H1 (cell line): Measurements from ENCODE around the gene POU5F1. TPM values are rescaled to one million over a fixed set of nuclear protein-coding genes. Genes with fewer than 3 reads are reported as not detected.

ENCODE experiments used
- CTCF ChIA-PET: fragments of 300-600 bp; sonication (Branson Sonifier 250); formaldehyde crosslinking; loops from one replicate; lab custom pipeline; 2021; ENCODE audit not compliant: partially characterized antibody; lab: Charles Lee
- POLR2A ChIA-PET: fragments of 300-600 bp; sonication (Branson Sonifier 250); formaldehyde crosslinking; loops from one replicate; lab custom pipeline; 2021; ENCODE audit warnings: inconsistent platforms; ENCODE audit not compliant: partially characterized antibody; lab: Charles Lee
- DNase-seq, 2 experiments: peaks; one replicate each; pipeline versions ENCODE4 v3.0.0 to v3.0.0-alpha.2; 2010 to 2022; ENCODE audit warnings: low spot score in 2 of 2, low read depth in 1 of 2, mixed read lengths in 1 of 2
- FAIRE-seq: peaks from 2 replicates; lab custom pipeline; 2011; peaks lifted over from hg19 to GRCh38; lab: Jason Lieb, UNC
- H2AFZ ChIP-seq: 2 replicates; pipeline ENCODE4 v1.8.1; 2012; ENCODE audit warnings: low read length, inconsistent platforms
- H2AK5ac ChIP-seq: 2 replicates; pipeline ENCODE4 v1.6.1; 2013; ENCODE audit warnings: low read depth, low read length
- H2BK120ac ChIP-seq: replicated peaks from 2 replicates; pipeline ENCODE3; 2013; ENCODE audit warnings: low read depth, low read length, inconsistent platforms
- H2BK12ac ChIP-seq: 2 replicates; pipeline ENCODE4 v1.6.1; 2013; ENCODE audit warnings: low read depth, low read length
- H2BK15ac ChIP-seq: 2 replicates; pipeline ENCODE4 v1.6.1; 2013; ENCODE audit warnings: low read length
- H2BK20ac ChIP-seq: 2 replicates; pipeline ENCODE4 v1.6.1; 2013; ENCODE audit warnings: low read length
- H2BK5ac ChIP-seq: 2 replicates; pipeline ENCODE4 v1.6.1; 2013; ENCODE audit warnings: low read depth, low read length
- H3K14ac ChIP-seq: 2 replicates; pipeline ENCODE4 v1.6.1; 2013; ENCODE audit warnings: inconsistent platforms; ENCODE audit not compliant: insufficient read length
- H3K18ac ChIP-seq: 2 replicates; pipeline ENCODE4 v1.6.1; 2013; ENCODE audit warnings: low read length; ENCODE audit errors: extremely low read depth
- H3K23ac ChIP-seq: 2 replicates; pipeline ENCODE4 v1.6.1; 2013; ENCODE audit warnings: inconsistent platforms; ENCODE audit not compliant: insufficient read length
- H3K23me2 ChIP-seq: 2 replicates; pipeline ENCODE4 v1.6.1; 2013; ENCODE audit warnings: low read depth, low read length
- H3K27ac ChIP-seq: 2 replicates; pipeline ENCODE4 v1.6.1; 2011; ENCODE audit warnings: low read depth, low read length, inconsistent platforms
- H3K27me3 ChIP-seq, 4 experiments: replicated peaks in 1 of 4; 1 replicate in 1 of 4; 2 replicates in 3 of 4; pipeline versions ENCODE4 v1.6.1 to v1.8.1; 2011 to 2013; ENCODE audit warnings: low read length in 3 of 4, mild to moderate bottlenecking in 3 of 4, inconsistent platforms in 2 of 4, mixed read lengths in 2 of 4, moderate library complexity in 1 of 4; ENCODE audit not compliant: control insufficient read depth in 3 of 4, insufficient read depth in 3 of 4; ENCODE audit errors: extremely low read depth in 1 of 4
- H3K36me3 ChIP-seq, 4 experiments: 2 replicates each; pipeline versions ENCODE4 v1.6.1 to v1.8.1; 2011 to 2013; ENCODE audit warnings: mild to moderate bottlenecking in 4 of 4, low read length in 3 of 4, moderate library complexity in 2 of 4, control low read depth in 1 of 4, inconsistent platforms in 1 of 4; ENCODE audit not compliant: insufficient read depth in 4 of 4, control insufficient read depth in 2 of 4
- H3K4ac ChIP-seq: replicated peaks from 2 replicates; pipeline ENCODE3; 2013; ENCODE audit warnings: low read length, low read depth, mixed read lengths, inconsistent platforms; ENCODE audit not compliant: insufficient read length
- H3K4me1 ChIP-seq, 4 experiments: replicated peaks in 1 of 4; 1 replicate in 1 of 4; 2 replicates in 3 of 4; pipeline versions ENCODE4 v1.6.1 to v1.8.1; 2011 to 2013; ENCODE audit warnings: low read length in 3 of 4, inconsistent platforms in 2 of 4, mixed read lengths in 1 of 4; ENCODE audit not compliant: insufficient read depth in 4 of 4, control insufficient read depth in 3 of 4
- H3K4me2 ChIP-seq, 2 experiments: 2 replicates each; pipeline versions ENCODE4 v1.6.1 to v1.8.1; 2011 to 2013; ENCODE audit warnings: low read depth in 2 of 2, low read length in 2 of 2, control low read depth in 1 of 2, inconsistent platforms in 1 of 2, mild to moderate bottlenecking in 1 of 2; ENCODE audit not compliant: insufficient read depth in 1 of 2
- H3K4me3 ChIP-seq, 4 experiments: fragments of 200-600, 300-600 bp in 1 of 4; sonication (generic), shearing (Covaris generic), sonication (Bioruptor Twin) in 1 of 4; 2 replicates each; pipeline versions ENCODE4 v1.5.1 to v1.8.1; 2011 to 2016; ENCODE audit warnings: low read length in 4 of 4, low read depth in 3 of 4, control low read depth in 2 of 4, inconsistent platforms in 2 of 4, mild to moderate bottlenecking in 2 of 4, mixed read lengths in 1 of 4, moderate library complexity in 1 of 4; ENCODE audit not compliant: insufficient read depth in 2 of 4; ENCODE audit errors: extremely low read depth in 1 of 4
- H3K56ac ChIP-seq: replicated peaks from 2 replicates; pipeline ENCODE3; 2013; ENCODE audit warnings: low read depth, mild to moderate bottlenecking, mixed read lengths, low read length, inconsistent platforms; ENCODE audit not compliant: insufficient read length
- H3K79me1 ChIP-seq: 2 replicates; pipeline ENCODE4 v1.6.1; 2013; ENCODE audit warnings: low read depth, low read length, control low read depth
- H3K79me2 ChIP-seq, 2 experiments: 2 replicates each; pipeline versions ENCODE4 v1.6.1 to v1.8.1; 2012 to 2013; ENCODE audit warnings: low read length in 2 of 2, mild to moderate bottlenecking in 2 of 2, inconsistent platforms in 1 of 2; ENCODE audit not compliant: insufficient read depth in 2 of 2, control insufficient read depth in 1 of 2
- H3K9ac ChIP-seq, 4 experiments: replicated peaks in 1 of 4; 1 replicate in 1 of 4; 2 replicates in 3 of 4; pipeline versions ENCODE4 v1.6.1 to v1.8.1; 2011 to 2013; ENCODE audit warnings: low read depth in 3 of 4, low read length in 3 of 4, control low read depth in 2 of 4, mild to moderate bottlenecking in 2 of 4, moderate library complexity in 2 of 4, inconsistent platforms in 1 of 4; ENCODE audit errors: extremely low read depth in 1 of 4
- H3K9me3 ChIP-seq, 2 experiments: 2 replicates each; pipeline versions ENCODE4 v1.6.1 to v1.8.1; 2012 to 2013; ENCODE audit warnings: mild to moderate bottlenecking in 2 of 2, moderate library complexity in 2 of 2, control low read depth in 1 of 2, inconsistent platforms in 1 of 2, low read depth in 1 of 2, low read length in 1 of 2, mixed read lengths in 1 of 2; ENCODE audit not compliant: insufficient read depth in 2 of 2
- H4K20me1 ChIP-seq, 2 experiments: replicated peaks in 1 of 2; 2 replicates each; pipeline versions ENCODE3 to v1.8.1; 2011 to 2013; ENCODE audit warnings: inconsistent platforms in 2 of 2, low read length in 2 of 2, mild to moderate bottlenecking in 1 of 2; ENCODE audit not compliant: insufficient read depth in 2 of 2, control insufficient read depth in 1 of 2
- H4K5ac ChIP-seq: 2 replicates; pipeline ENCODE4 v1.6.1; 2013; ENCODE audit warnings: low read length, low read depth, mixed read lengths, inconsistent platforms; ENCODE audit not compliant: insufficient read length
- H4K8ac ChIP-seq: 2 replicates; pipeline ENCODE4 v1.8.0; 2013; ENCODE audit warnings: mild to moderate bottlenecking, moderate library complexity, low read length, inconsistent platforms; ENCODE audit not compliant: insufficient read depth; ENCODE audit errors: extremely low read depth
- H4K91ac ChIP-seq: replicated peaks from 2 replicates; pipeline ENCODE3; 2013; ENCODE audit warnings: low read length, mixed read lengths, inconsistent platforms; ENCODE audit not compliant: insufficient read length
- BCL11A ChIP-seq, 2 experiments: IDR thresholded peaks; one replicate each; pipeline ENCODE4 v1.6.1; 2011; ENCODE audit warnings: low read depth in 2 of 2, low read length in 2 of 2, mild to moderate bottlenecking in 2 of 2
- CHD1 ChIP-seq: IDR thresholded peaks from 2 replicates; pipeline ENCODE4 v1.6.1; 2012; ENCODE audit warnings: low read depth, low read length, improper control_type of control experiment
- EGR1 ChIP-seq: IDR thresholded peaks from 2 replicates; pipeline ENCODE4 v1.6.1; 2011; ENCODE audit warnings: low read depth, low read length, borderline replicate concordance
- EP300 ChIP-seq, 2 experiments: IDR thresholded peaks; 1 replicate in 1 of 2; 2 replicates in 1 of 2; pipeline ENCODE4 v1.6.1; 2011 to 2012; ENCODE audit warnings: low read depth in 2 of 2, low read length in 2 of 2, mild to moderate bottlenecking in 2 of 2, borderline replicate concordance in 1 of 2, inconsistent platforms in 1 of 2, moderate library complexity in 1 of 2
- HDAC2 ChIP-seq, 2 experiments: fragments of 300-600 bp in 1 of 2; sonication (generic) in 1 of 2; IDR thresholded peaks; 2 replicates each; pipeline ENCODE4 v1.6.1; 2011 to 2012; ENCODE audit warnings: low read depth in 2 of 2, low read length in 2 of 2, mild to moderate bottlenecking in 2 of 2, moderate library complexity in 2 of 2, borderline replicate concordance in 1 of 2, inconsistent platforms in 1 of 2
- HDAC6 ChIP-seq: IDR thresholded peaks from one replicate; pipeline ENCODE4 v1.7.1; 2012; ENCODE audit warnings: low read depth, mild to moderate bottlenecking, inconsistent platforms, low read length, moderate library complexity
- POLR2AphosphoS5 ChIP-seq: IDR thresholded peaks from 2 replicates; pipeline ENCODE4 v1.6.1; 2011; ENCODE audit warnings: low read depth, low read length
- RNF2 ChIP-seq: fragments of 200-900, 300-1000 bp; sonication (generic); IDR thresholded peaks from 2 replicates; pipeline ENCODE4 v1.7.1; 2016; ENCODE audit warnings: borderline replicate concordance, low read depth, mild to moderate bottlenecking, antibody characterized with exemption, low read length; ENCODE audit not compliant: poor library complexity, severe bottlenecking; ENCODE audit errors: missing control alignments
- SP2 ChIP-seq: IDR thresholded peaks from 2 replicates; pipeline ENCODE4 v1.6.1; 2012; ENCODE audit warnings: mild to moderate bottlenecking, low read length, inconsistent platforms
- SP4 ChIP-seq: IDR thresholded peaks from 2 replicates; pipeline ENCODE4 v1.6.1; 2012; ENCODE audit warnings: low read length, inconsistent platforms
- WGBS, 2 experiments: shearing (Covaris generic) in 1 of 2; methylation state at CpG; one replicate each; pipeline versions ENCODE4 v1.1.6 to v1.1.7; 2013 to 2015; ENCODE audit warnings: low lambda C conversion rate in 2 of 2, mixed read lengths in 2 of 2, inconsistent platforms in 1 of 2, low coverage in 1 of 2, missing lambda C conversion rate in 1 of 2; ENCODE audit not compliant: insufficient replicate concordance in 2 of 2, insufficient coverage in 1 of 2, insufficient read length in 1 of 2; ENCODE audit errors: extremely low coverage in 1 of 2, missing lambda C conversion rate in 1 of 2; 5-methylcytosine and 5-hydroxymethylcytosine counted together
- polyA plus RNA-seq, 7 experiments: library from polyadenylated mRNA; depleted of rRNA in 3 of 7; stranded (reverse) in 5 of 7; unstranded in 2 of 7; fragments of >200 nt in 5 of 7; fragments of 200-250 nt in 2 of 7; gene quantifications; 1 replicate in 5 of 7; 2 replicates in 1 of 7; 4 replicates in 1 of 7; pipeline versions ENCODE4 v1.2.1 to v1.2.3, GENCODE V29; 2011 to 2013; ENCODE audit warnings: missing spikeins in 2 of 7, mixed read lengths in 2 of 7
- total RNA-seq: library from RNA; stranded (reverse); fragmentation: NEBNext Ultra II Directional; extraction: Animal tissue kit (Norgen Biotek cat#: 25700); gene quantifications from 2 replicates; pipeline ENCODE4 v1.2.1, GENCODE V29; 2021
- TF ChIP-seq, protein P1 (sequence below): IDR thresholded peaks from 2 replicates; pipeline ENCODE4 v1.6.1; 2012; ENCODE audit warnings: inconsistent platforms

Gene POU5F1
- total and polyA plus RNA-seq, 2 of the 8 experiments (the other 6 are each of a cell fraction or from before 2014, with no cell fraction given), result 2,437 to 2,526 TPM

GRCh38 chr6:31162463-31163165 is 7.9 kb downstream of the POU5F1 start:
- 0 out of 2 replicates have a peak overlapping the region, but pooled peaks have one; percentile 6 for H2BK5ac ChIP-seq
- H3K23me2 ChIP-seq, result peaks cover 11% of the 10 kb centered on the region
- H3K4me1 ChIP-seq, result peaks cover 0 to 21% (median 10%) of the 10 kb centered on the region in 4 experiments; a peak in 6 of 7 replicates
- CTCF ChIA-PET, result interaction anchor here (0.6 to 6.3 kb wide), 10 partner anchors 8 to 204 kb away, joined by 3 to 45 read pairs (median 3); no protein-coding TSS in a partner anchor
- H3K4me2 ChIP-seq, result no peak overlapping the region
- no peak overlapping the region for H2BK15ac ChIP-seq
- H2BK120ac ChIP-seq, result no peak overlapping the region
- no peak overlapping the region for H2AFZ ChIP-seq
- no peak overlapping the region for H3K56ac ChIP-seq
- peaks cover 6% of the 10 kb centered on the region for H3K79me1 ChIP-seq
- no peak overlapping the region for H2BK20ac ChIP-seq
- H3K9me3 ChIP-seq, result no peaks in the 10 kb centered on the region
- no peak overlapping the region for H3K14ac ChIP-seq
- H4K91ac ChIP-seq, result peak overlapping the region; percentile 25
- peaks cover 14 to 38% (median 23%) of the 10 kb centered on the region in 4 experiments for H3K36me3 ChIP-seq
- no peak overlapping the region for H4K5ac ChIP-seq
- WGBS, 2 experiments, result 81% methylated on average over 13 of the region's 13 CpGs; no CpG with 5 or more reads in 1 of the 2 experiments
- H3K27ac ChIP-seq, result no peak overlapping the region
- H3K79me2 ChIP-seq, result peaks cover 2 to 22% of the 10 kb centered on the region in 2 experiments; a peak in 3 of 4 replicates
- no peak overlapping the region; the same call in none of the 2 replicates for H4K8ac ChIP-seq
- H3K9ac ChIP-seq, result no peak overlapping the region
- H3K4me3 ChIP-seq, result no peak overlapping the region
- no peak overlapping the region; the same call in 1 of the 2 replicates for H2BK12ac ChIP-seq
- no peak overlapping the region for H3K4ac ChIP-seq
- no peak overlapping the region for H2AK5ac ChIP-seq
- no peak overlapping the region for H3K23ac ChIP-seq
- no peak overlapping the region for H3K18ac ChIP-seq
- no peaks in the 10 kb centered on the region for H3K27me3 ChIP-seq
- DNase-seq (peak in 1 of 2 experiments; percentile 69), FAIRE-seq (no peak)
- peaks cover 2 to 13% of the 10 kb centered on the region in 2 experiments for H4K20me1 ChIP-seq
- POLR2A ChIA-PET, result interaction anchor here (0.5 to 68.5 kb wide), 12 partner anchors 6 to 332 kb away, joined by 3 to 2251 read pairs (median 4); partner anchors contain the start of genes CCHCR1, CDSN, DDR1 and POU5F1
- no peak for TF ChIP-seq HDAC6
- TF ChIP-seq, protein P1, sequence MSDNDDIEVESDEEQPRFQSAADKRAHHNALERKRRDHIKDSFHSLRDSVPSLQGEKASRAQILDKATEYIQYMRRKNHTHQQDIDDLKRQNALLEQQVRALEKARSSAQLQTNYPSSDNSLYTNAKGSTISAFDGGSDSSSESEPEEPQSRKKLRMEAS, result peak; percentile 30; the same call in 1 of the 2 replicates
- no peak for TF ChIP-seq BCL11A (IDR thresholded peaks at IDR 0.05; ENCODE audit: low read depth in 2 of 2, low read length in 2 of 2)
- TF ChIP-seq EGR1, result no peak
- TF ChIP-seq RNF2, result no peak
- no peak for TF ChIP-seq HDAC2 (IDR thresholded peaks at IDR 0.05; ENCODE audit: borderline replicate concordance in 1 of 2, low read depth in 2 of 2, low read length in 2 of 2)
- TF ChIP-seq SP2, result no peak
- TF ChIP-seq SP4, result no peak
- peak; percentile 83; the same call in 1 of the 2 replicates for TF ChIP-seq POLR2AphosphoS5
- no peak for TF ChIP-seq CHD1
- TF ChIP-seq EP300 (IDR thresholded peaks at IDR 0.05; ENCODE audit: borderline replicate concordance in 1 of 2, low read depth in 2 of 2, low read length in 2 of 2), result no peak
